Body of pancreas (tissue), 4 donors: ENCODE results near the gene POC1A.

ENCODE experiments used
- CTCF ChIP-seq, 7 experiments: fragments of 450-650 bp in 4 of 7; fragments of 200-600 bp in 3 of 7; sonication (generic) in 3 of 7; IDR thresholded peaks; one replicate each; pipeline ENCODE4 v1.5.1; 2016 to 2019; ENCODE audit warnings: antibody characterized with exemption in 7 of 7
- POLR2A ChIP-seq, 3 donors: fragments of 450-650 bp; IDR thresholded peaks; one replicate each; pipeline ENCODE4 v1.6.1; 2016; ENCODE audit warnings: antibody characterized with exemption in 3 of 3, mild to moderate bottlenecking in 2 of 3

GRCh38 chr3:52034651-52035050, 119.6 kb downstream of the POC1A start:
- TF ChIP-seq POLR2A (IDR thresholded peaks at IDR 0.05): no peak
- TF ChIP-seq CTCF (IDR thresholded peaks at IDR 0.05): no peak
